ENCODE measurements around the gene VPS13D. TPM values are rescaled to one million over a fixed set of nuclear protein-coding genes. Genes with fewer than 3 reads are reported as not detected.
"Not testable (repeated sequence)": the region's sequence is repeated elsewhere in the genome, so short reads cannot be mapped to it uniquely, and the experiment has no call there.

The VPS13D gene
- total RNA-seq, 1 experiment from 2014 or later = 36.5 TPM

DNA sequence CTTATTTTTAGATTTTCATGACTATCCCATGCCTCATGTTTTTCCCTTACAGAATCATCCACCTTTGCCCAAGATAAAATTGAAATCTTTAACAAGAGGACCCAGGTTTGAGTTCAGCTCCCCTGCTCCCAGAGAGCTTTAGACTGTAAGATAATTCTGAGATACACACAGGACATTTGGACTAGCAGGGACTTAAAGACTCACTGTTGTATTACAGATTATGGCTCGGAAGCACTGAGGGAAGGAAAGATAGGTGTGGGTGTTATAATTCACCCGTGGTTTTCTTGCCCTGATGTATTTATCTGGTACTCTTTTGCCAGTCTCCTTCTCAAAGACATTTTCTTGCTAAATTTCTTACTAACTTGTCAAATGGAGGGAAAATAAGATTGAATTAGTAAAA is 238.5 kb downstream of the VPS13D start:
- ChIA-PET CTCF (interaction anchor here (0.6 kb wide), 1 partner anchor 1070 kb away, joined by 6 read pairs; no protein-coding TSS in a partner anchor), POLR2A (no interaction called here)
- no peaks in the 10 kb centered on the region for H3K4me1 Mint-ChIP-seq (ENCODE audit: insufficient read depth, unreplicated experiment)
- peaks cover 17% of the 10 kb centered on the region for H3K36me3 Mint-ChIP-seq (ENCODE audit: insufficient read depth, unreplicated experiment)
- no peak for DNase-seq (ENCODE audit: unreplicated experiment)
- no peaks in the 10 kb centered on the region for H3K9me3 Mint-ChIP-seq (ENCODE audit: unreplicated experiment)
- no peaks in the 10 kb centered on the region for H3K27me3 Mint-ChIP-seq (ENCODE audit: insufficient read depth, unreplicated experiment)
- H3K27ac Mint-ChIP-seq (ENCODE audit: low read depth, unreplicated experiment) = no peak overlapping the region
- no peak overlapping the region for H3K4me3 Mint-ChIP-seq (ENCODE audit: unreplicated experiment)
- no TSS peak for BruUV-seq (replicated peaks)
- intact Hi-C loops (cut with micrococcal nuclease) = no loop called here
- TF ChIP-seq, protein P1, sequence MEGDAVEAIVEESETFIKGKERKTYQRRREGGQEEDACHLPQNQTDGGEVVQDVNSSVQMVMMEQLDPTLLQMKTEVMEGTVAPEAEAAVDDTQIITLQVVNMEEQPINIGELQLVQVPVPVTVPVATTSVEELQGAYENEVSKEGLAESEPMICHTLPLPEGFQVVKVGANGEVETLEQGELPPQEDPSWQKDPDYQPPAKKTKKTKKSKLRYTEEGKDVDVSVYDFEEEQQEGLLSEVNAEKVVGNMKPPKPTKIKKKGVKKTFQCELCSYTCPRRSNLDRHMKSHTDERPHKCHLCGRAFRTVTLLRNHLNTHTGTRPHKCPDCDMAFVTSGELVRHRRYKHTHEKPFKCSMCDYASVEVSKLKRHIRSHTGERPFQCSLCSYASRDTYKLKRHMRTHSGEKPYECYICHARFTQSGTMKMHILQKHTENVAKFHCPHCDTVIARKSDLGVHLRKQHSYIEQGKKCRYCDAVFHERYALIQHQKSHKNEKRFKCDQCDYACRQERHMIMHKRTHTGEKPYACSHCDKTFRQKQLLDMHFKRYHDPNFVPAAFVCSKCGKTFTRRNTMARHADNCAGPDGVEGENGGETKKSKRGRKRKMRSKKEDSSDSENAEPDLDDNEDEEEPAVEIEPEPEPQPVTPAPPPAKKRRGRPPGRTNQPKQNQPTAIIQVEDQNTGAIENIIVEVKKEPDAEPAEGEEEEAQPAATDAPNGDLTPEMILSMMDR (IDR thresholded peaks at IDR 0.05; ENCODE audit: unreplicated experiment) = no peak

GRCh38 chr1:12469493-12469892 is 239.7 kb downstream of the VPS13D start:
- ChIA-PET CTCF (no interaction called here), POLR2A (no interaction called here)
- no TSS peak for BruUV-seq (replicated peaks)
- Mint-ChIP-seq H3K36me3 (ENCODE audit: insufficient read depth, unreplicated experiment) (peaks cover 21% of the 10 kb centered on the region), H3K9me3 (ENCODE audit: unreplicated experiment) (no peaks in the 10 kb centered on the region), H3K4me3 (ENCODE audit: unreplicated experiment) (no peak overlapping the region), H3K4me1 (ENCODE audit: insufficient read depth, unreplicated experiment) (no peaks in the 10 kb centered on the region), H3K27ac (ENCODE audit: low read depth, unreplicated experiment) (no peak overlapping the region), H3K27me3 (ENCODE audit: insufficient read depth, unreplicated experiment) (no peaks in the 10 kb centered on the region)
- no peak for DNase-seq (ENCODE audit: unreplicated experiment)
- TF ChIP-seq, protein P1 (IDR thresholded peaks at IDR 0.05; ENCODE audit: unreplicated experiment) = no peak
- intact Hi-C loops (cut with micrococcal nuclease) = no loop called here

- intact Hi-C loops (cut with micrococcal nuclease) = no loop called here
- Mint-ChIP-seq H3K27me3 (ENCODE audit: insufficient read depth, unreplicated experiment) (no peaks in the 10 kb centered on the region), H3K4me3 (ENCODE audit: unreplicated experiment) (no peak overlapping the region), H3K4me1 (ENCODE audit: insufficient read depth, unreplicated experiment) (no peaks in the 10 kb centered on the region), H3K36me3 (ENCODE audit: insufficient read depth, unreplicated experiment) (peaks cover 19% of the 10 kb centered on the region), H3K9me3 (ENCODE audit: unreplicated experiment) (no peaks in the 10 kb centered on the region), H3K27ac (ENCODE audit: low read depth, unreplicated experiment) (no peak overlapping the region)
- BruUV-seq (replicated peaks) = no TSS peak
- ChIA-PET POLR2A (interaction anchor here (0.9 kb wide), 1 partner anchor 8 kb away, joined by 3 read pairs; no protein-coding TSS in a partner anchor), CTCF (no interaction called here)
- DNase-seq (ENCODE audit: unreplicated experiment) = no peak
- TF ChIP-seq, protein P1 (IDR thresholded peaks at IDR 0.05; ENCODE audit: unreplicated experiment) = no peak
These were observed 240.2 kb downstream of the VPS13D start for GRCh38 chr1:12469990-12470389.

- DNase-seq (ENCODE audit: unreplicated experiment); H3K27ac Mint-ChIP-seq (ENCODE audit: low read depth, unreplicated experiment); H3K27me3 Mint-ChIP-seq (ENCODE audit: insufficient read depth, unreplicated experiment); H3K4me3 Mint-ChIP-seq (ENCODE audit: unreplicated experiment); intact Hi-C loops (cut with micrococcal nuclease); BruUV-seq (replicated peaks); CTCF ChIA-PET; H3K36me3 Mint-ChIP-seq (ENCODE audit: insufficient read depth, unreplicated experiment); H3K4me1 Mint-ChIP-seq (ENCODE audit: insufficient read depth, unreplicated experiment); H3K9me3 Mint-ChIP-seq (ENCODE audit: unreplicated experiment): not testable (repeated sequence)
- POLR2A ChIA-PET = interaction anchor here (0.6 to 0.9 kb wide), 2 partner anchors 9 to 42 kb away, joined by 3 read pairs; no protein-coding TSS in a partner anchor
These were observed 241.1 kb downstream of the VPS13D start for GRCh38 chr1:12470916-12471315.

All from MCF 10A (cell line).